ENCODE measurements around the gene PVRIG. TPM values are rescaled to one million over a fixed set of nuclear protein-coding genes. Genes with fewer than 3 reads are reported as not detected.

The PVRIG gene
- total RNA-seq, 1 experiment from 2014 or later = 0.55 TPM

- POLR2A ChIA-PET = no interaction called here
- Mint-ChIP-seq H3K4me1 (peaks cover 7% of the 10 kb centered on the region; the same call in 1 of the 2 replicates), H3K4me3 (no peak overlapping the region), H3K36me3 (no peaks in the 10 kb centered on the region), H3K9me3 (no peaks in the 10 kb centered on the region), H3K27ac (no peak overlapping the region), H3K27me3 (ENCODE audit: low read depth) (peaks cover 76% of the 10 kb centered on the region)
- TF ChIP-seq ZNF532 (CRISPR knock-in tag; IDR thresholded peaks at IDR 0.05; ENCODE audit: borderline replicate concordance) (no peak), ZNF138 (CRISPR knock-in tag; conservative IDR thresholded peaks at IDR 0.05) (no peak), PRRX2 (CRISPR knock-in tag; IDR thresholded peaks at IDR 0.05) (no peak), HMGXB4 (CRISPR knock-in tag; IDR thresholded peaks at IDR 0.05) (no peak), CTCF (IDR thresholded peaks at IDR 0.05) (no peak), CREM (CRISPR knock-in tag; IDR thresholded peaks at IDR 0.05) (no peak), ATF3 (CRISPR knock-in tag; conservative IDR thresholded peaks at IDR 0.05) (no peak), NR1H2 (CRISPR knock-in tag; IDR thresholded peaks at IDR 0.05) (no peak), ESRRA (CRISPR knock-in tag; IDR thresholded peaks at IDR 0.05; ENCODE audit: borderline replicate concordance) (no peak), ARID4B (CRISPR knock-in tag; IDR thresholded peaks at IDR 0.05; ENCODE audit: borderline replicate concordance) (no peak), ZNF281 (CRISPR knock-in tag; IDR thresholded peaks at IDR 0.05) (no peak), GTF2I (CRISPR knock-in tag; conservative IDR thresholded peaks at IDR 0.05) (no peak), CDX4 (CRISPR knock-in tag; IDR thresholded peaks at IDR 0.05; ENCODE audit: borderline replicate concordance) (no peak), EMX1 (CRISPR knock-in tag; IDR thresholded peaks at IDR 0.05) (no peak), KAT7 (CRISPR knock-in tag; IDR thresholded peaks at IDR 0.05; ENCODE audit: borderline replicate concordance) (no peak), MXD4 (CRISPR knock-in tag; IDR thresholded peaks at IDR 0.05; ENCODE audit: borderline replicate concordance) (no peak), JAZF1 (CRISPR knock-in tag; IDR thresholded peaks at IDR 0.05) (no peak), ZSCAN18 (CRISPR knock-in tag; IDR thresholded peaks at IDR 0.05) (no peak), NFATC4 (CRISPR knock-in tag; IDR thresholded peaks at IDR 0.05) (no peak)
- ATAC-seq (no peak; the same call in 1 of the 2 replicates), DNase-seq (ENCODE audit: low spot score) (no peak)
- CTCF ChIA-PET = interaction anchor here (1.0 kb wide), 1 partner anchor 76 kb away, joined by 4 read pairs; no protein-coding TSS in a partner anchor
Observed at GRCh38 chr7:100208911-100209408, 10.8 kb upstream of the PVRIG start.

Measured in WTC11 (cell line).